Ovary (tissue), 9 donors: ENCODE data around the gene FBXL16. TPM values are rescaled to one million over a fixed set of nuclear protein-coding genes. Genes with fewer than 3 reads are reported as not detected.

Source experiments
- DNase-seq, 5 donors: peaks; one replicate each; pipeline ENCODE4 v3.0.0-alpha.2; 2019 to 2020
- H3K27ac ChIP-seq, 2 donors: fragments of 200-600 bp; one replicate each; pipeline versions ENCODE4 v1.5.1 to v1.8.0; 2019 to 2022
- H3K27me3 ChIP-seq: fragments of 200-600 bp; one replicate; pipeline ENCODE4 v1.8.0; 2022
- H3K36me3 ChIP-seq: fragments of 200-600 bp; sonication (generic); one replicate; pipeline ENCODE4 v1.5.1; 2019
- H3K4me1 ChIP-seq: one replicate; pipeline ENCODE4 v1.8.1; 2013; ENCODE audit warnings: mild to moderate bottlenecking, moderate library complexity; ENCODE audit not compliant: insufficient read depth
- H3K4me3 ChIP-seq: fragments of 200-600 bp; sonication (generic); one replicate; pipeline ENCODE4 v1.5.1; 2017
- H3K9me3 ChIP-seq, 2 donors: fragments of 200-600 bp in 1 of 2; sonication (generic) in 1 of 2; one replicate each; pipeline versions ENCODE4 v1.5.1 to v1.8.1; 2013 to 2019; ENCODE audit warnings: mild to moderate bottlenecking in 1 of 2, moderate library complexity in 1 of 2
- EP300 ChIP-seq: sonication (generic); formaldehyde crosslinking; IDR thresholded peaks from one replicate; pipeline ENCODE4 v1.6.1; 2017; ENCODE audit warnings: antibody characterized with exemption
- POLR2A ChIP-seq: fragments of 450-650 bp; IDR thresholded peaks from one replicate; pipeline ENCODE4 v1.6.1; 2017; ENCODE audit warnings: antibody characterized with exemption, mild to moderate bottlenecking, moderate library complexity
- WGBS, 3 donors: extraction: QIAGEN DNeasy Blood & Tissue Kit in 1 of 3; methylation state at CpG; one replicate each; pipeline versions ENCODE4 v1.1.5 to v1.1.7; 2013 to 2017; 5-methylcytosine and 5-hydroxymethylcytosine counted together
- intact Hi-C, 4 donors: fragments of 100-400 bp; cut with DNase I; formaldehyde crosslinking; loops; one replicate each; pipeline versions ENCODE4 v1.11.0 to v1.15.1; 2022 to 2023
- polyA plus RNA-seq, 2 donors: library from polyadenylated mRNA; stranded (reverse); fragments of 200-250 nt in 1 of 2; fragments of 350-450 nt in 1 of 2; fragmentation: Illumina TruSeq in 1 of 2; extraction: RNeasy Lipid Tissue Mini Kit (QIAGEN cat#74804) in 1 of 2; gene quantifications; one replicate each; pipeline ENCODE4 v1.2.3, GENCODE V29; 2013 to 2014
- total RNA-seq, 7 donors: library from RNA; depleted of rRNA in 2 of 7; stranded (reverse); fragments of >200 nt in 2 of 7; fragmentation: NEBNext Ultra II Directional in 3 of 7; extraction: Animal tissue kit (Norgen Biotek cat#: 25700) in 3 of 7; gene quantifications; one replicate each; pipeline versions ENCODE4 v1.1.0 to v1.2.4, GENCODE V29; 2016 to 2023
- TF ChIP-seq, protein P1 (sequence below), 3 donors: fragments of 450-650 bp in 2 of 3; fragments of 200-600 bp in 1 of 3; IDR thresholded peaks; one replicate each; pipeline versions ENCODE4 v1.5.1 to v1.8.0; 2016 to 2022; ENCODE audit warnings: antibody characterized with exemption in 3 of 3, mild to moderate bottlenecking in 1 of 3
- donor health status: DM: no; HTN: no; CAD: no; lungs with moderate emphysema.
- donor health status: DM: no; HTN: no; CAD: no.
- donor health status: Bipolar disorder and iron deficiency.
- donor health status: DM: yes; HTN: yes; CAD: no.
- donor health status: DM: no; HTN: no; CAD: no.
- donor health status: DM: yes; HTN: yes; CAD: no.

Gene FBXL16
- total and polyA plus RNA-seq, 9 donors: 0.22 to 2.5 (median 0.95) TPM; not detected in 1

DNA sequence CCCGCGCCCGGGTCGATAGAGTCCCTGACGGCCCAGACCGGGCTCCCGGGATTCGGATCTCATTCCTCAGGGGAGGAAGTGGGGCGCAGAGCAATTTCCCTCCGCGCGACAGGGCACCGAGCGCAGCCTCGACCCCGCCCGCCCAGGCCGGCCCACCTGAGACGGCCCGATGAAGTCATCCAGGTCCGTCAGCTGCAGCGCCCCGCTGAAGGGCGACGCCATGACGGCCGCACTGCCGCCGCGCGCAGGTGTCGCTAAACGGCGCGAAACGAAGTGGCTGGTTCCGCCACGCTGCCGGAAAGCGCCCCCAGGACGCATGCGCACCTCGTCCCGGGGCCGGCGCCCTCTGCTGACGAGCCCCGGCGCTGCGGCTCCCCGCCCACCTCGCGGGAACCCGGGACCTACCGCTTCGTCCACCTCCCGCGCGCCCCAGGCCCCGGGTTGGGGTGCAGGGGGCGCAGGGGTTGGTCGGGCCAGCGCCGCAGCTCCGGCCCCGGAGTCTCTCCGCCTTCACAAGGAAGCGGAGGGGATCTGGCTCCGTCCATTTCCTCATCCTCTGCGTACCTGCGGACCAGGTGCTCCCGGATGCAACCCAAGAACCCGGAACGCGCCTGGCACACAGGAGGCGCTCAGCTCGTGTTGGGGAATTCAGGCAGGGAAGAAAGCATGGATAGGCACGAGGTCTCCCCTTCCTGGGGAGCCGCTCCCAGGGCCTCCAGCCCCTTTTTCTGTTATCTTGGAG lies 35.3 kb upstream of the FBXL16 start, which contains the start of gene CIAO3:
Gene CIAO3, minus strand, starts transcription at position 234 of the 742 bp plus-strand sequence. Its CDS starts 12 bp downstream, at position 222.
- TF ChIP-seq POLR2A: peak; percentile 51
- TF ChIP-seq EP300: no peak
- TF ChIP-seq, protein P1, sequence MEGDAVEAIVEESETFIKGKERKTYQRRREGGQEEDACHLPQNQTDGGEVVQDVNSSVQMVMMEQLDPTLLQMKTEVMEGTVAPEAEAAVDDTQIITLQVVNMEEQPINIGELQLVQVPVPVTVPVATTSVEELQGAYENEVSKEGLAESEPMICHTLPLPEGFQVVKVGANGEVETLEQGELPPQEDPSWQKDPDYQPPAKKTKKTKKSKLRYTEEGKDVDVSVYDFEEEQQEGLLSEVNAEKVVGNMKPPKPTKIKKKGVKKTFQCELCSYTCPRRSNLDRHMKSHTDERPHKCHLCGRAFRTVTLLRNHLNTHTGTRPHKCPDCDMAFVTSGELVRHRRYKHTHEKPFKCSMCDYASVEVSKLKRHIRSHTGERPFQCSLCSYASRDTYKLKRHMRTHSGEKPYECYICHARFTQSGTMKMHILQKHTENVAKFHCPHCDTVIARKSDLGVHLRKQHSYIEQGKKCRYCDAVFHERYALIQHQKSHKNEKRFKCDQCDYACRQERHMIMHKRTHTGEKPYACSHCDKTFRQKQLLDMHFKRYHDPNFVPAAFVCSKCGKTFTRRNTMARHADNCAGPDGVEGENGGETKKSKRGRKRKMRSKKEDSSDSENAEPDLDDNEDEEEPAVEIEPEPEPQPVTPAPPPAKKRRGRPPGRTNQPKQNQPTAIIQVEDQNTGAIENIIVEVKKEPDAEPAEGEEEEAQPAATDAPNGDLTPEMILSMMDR (IDR thresholded peaks at IDR 0.05): peak; percentile 89 to 100 (median 97)
- no peaks in the 10 kb centered on the region for H3K27me3 ChIP-seq
- H3K27ac ChIP-seq: no peak within 1 kb of the TSS
- intact Hi-C loops: no loop called here
- WGBS, 3 donors: 0 to 1% (median 1%) methylated on average over 60 to 79 of the region's 79 CpGs
- H3K4me1 ChIP-seq: peaks cover 9% of the 10 kb centered on the region
- peak within 1 kb of the TSS; percentile 76 for H3K4me3 ChIP-seq
- H3K9me3 ChIP-seq: no peaks in the 10 kb centered on the region
- H3K36me3 ChIP-seq: no peaks in the 10 kb centered on the region
- peak; percentile 84 to 93 (median 90) for DNase-seq

DNA sequence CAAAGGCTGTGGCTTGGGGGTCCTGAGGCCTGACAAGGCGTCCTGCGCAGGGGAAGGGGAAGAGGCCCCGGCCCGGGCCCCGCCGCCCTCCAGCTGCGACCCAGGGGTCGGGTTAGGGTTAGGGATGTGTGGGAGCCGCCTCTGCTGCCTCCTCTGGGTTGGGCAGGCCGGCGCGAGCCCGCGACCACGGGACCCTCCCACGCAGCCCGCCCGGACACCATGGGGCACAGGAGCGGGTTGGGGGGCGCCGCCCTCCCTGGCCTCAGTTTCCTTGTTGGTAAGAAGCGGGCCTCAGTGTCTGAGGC lies 34.8 kb upstream of the FBXL16 start:
- no peaks in the 10 kb centered on the region for H3K27me3 ChIP-seq
- WGBS, 3 donors: 0 to 1% (median 1%) methylated on average over 1 to 22 of the region's 22 CpGs

DNA sequence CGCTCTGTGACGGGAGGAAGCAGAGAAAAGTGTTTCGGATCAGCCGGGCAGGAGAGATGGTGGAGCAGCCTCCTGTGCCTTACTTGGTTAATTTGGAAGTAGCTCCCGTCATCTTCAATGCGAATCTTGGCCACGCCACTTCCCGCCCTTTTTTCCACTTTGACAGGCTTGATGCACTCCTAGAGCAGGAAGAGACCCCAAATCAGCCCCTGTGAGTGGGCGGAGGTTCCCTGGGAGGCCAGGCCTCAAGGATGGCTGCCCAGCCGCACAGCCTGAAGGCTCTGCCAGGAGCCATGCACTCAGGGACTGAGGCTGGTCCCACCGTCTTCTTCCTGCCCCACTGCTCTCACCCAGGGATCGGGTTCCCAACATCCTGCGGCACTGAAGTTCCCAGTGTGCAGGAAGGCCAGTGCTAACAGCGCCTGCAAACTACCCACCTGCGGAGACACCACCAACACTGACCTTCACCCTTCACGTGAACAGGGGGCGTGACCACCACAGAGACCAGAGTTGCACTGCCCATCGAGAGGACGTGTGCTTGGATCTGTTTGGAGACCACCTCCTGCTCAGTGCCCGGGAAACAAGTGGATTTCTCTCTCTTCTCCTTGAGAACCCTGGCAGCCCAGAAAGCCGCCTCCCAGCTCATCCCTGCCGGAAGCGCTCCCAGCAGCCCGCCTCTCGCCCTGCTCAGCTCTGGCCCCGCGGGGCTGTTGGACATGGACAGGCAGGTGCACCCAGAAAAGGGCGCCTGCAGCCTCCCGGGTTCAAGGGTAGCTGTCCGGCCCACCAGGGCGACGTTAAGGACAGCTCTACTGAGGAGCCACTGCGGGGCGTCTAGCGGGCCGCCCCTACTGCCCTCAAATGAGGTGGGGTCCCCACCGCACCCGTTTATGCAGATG lies 34.2 kb upstream of the FBXL16 start:
- peak in 1 of 5 donors; percentile 7 for DNase-seq
- Histone ChIP-seq H3K9me3 (no peaks in the 10 kb centered on the region), H3K27ac (no peak overlapping the region), H3K4me1 (peaks cover 9% of the 10 kb centered on the region), H3K36me3 (no peaks in the 10 kb centered on the region), H3K4me3 (peak overlapping the region; percentile 76), H3K27me3 (no peaks in the 10 kb centered on the region)
- TF ChIP-seq POLR2A (no peak), EP300 (no peak)
- TF ChIP-seq, protein P1 (IDR thresholded peaks at IDR 0.05): no peak
- intact Hi-C loops: no loop called here
- WGBS, 3 donors: 38 to 49% (median 39%) methylated on average over 30 to 38 of the region's 38 CpGs

More for the DNA sequence above, 34.8 kb upstream of the FBXL16 start:
- DNase-seq: no peak
- TF ChIP-seq, protein P1 (IDR thresholded peaks at IDR 0.05): no peak
- TF ChIP-seq EP300: no peak
- TF ChIP-seq POLR2A: no peak
- peak overlapping the region; percentile 76 for H3K4me3 ChIP-seq
- peaks cover 9% of the 10 kb centered on the region for H3K4me1 ChIP-seq
- no peaks in the 10 kb centered on the region for H3K36me3 ChIP-seq
- intact Hi-C loops: no loop called here
- no peak overlapping the region for H3K27ac ChIP-seq
- no peaks in the 10 kb centered on the region for H3K9me3 ChIP-seq

- Histone ChIP-seq H3K9me3 (no peaks in the 10 kb centered on the region), H3K27me3 (no peaks in the 10 kb centered on the region), H3K4me3 (no peak overlapping the region), H3K36me3 (no peaks in the 10 kb centered on the region), H3K27ac (no peak overlapping the region), H3K4me1 (peaks cover 9% of the 10 kb centered on the region)
- TF ChIP-seq POLR2A: no peak
- TF ChIP-seq, protein P1 (IDR thresholded peaks at IDR 0.05): no peak
- no peak for TF ChIP-seq EP300
- intact Hi-C loops: no loop called here
- WGBS, 3 donors: 91 to 95% (median 92%) methylated on average over 29 of the region's 29 CpGs
- no peak for DNase-seq
These were observed 31.4 kb upstream of the FBXL16 start for GRCh38 chr16:736936-737481.
